H1 (cell line): Measurements from ENCODE around the gene MGLL.

Source experiments
- JUN ChIP-seq: IDR thresholded peaks from 2 replicates; pipeline ENCODE4 v1.6.1; 2011; ENCODE audit warnings: low read depth, mild to moderate bottlenecking, improper control_type of control experiment, low read length
- TF ChIP-seq, protein P1 (sequence below), 3 experiments: IDR thresholded peaks; 1 replicate in 2 of 3; 2 replicates in 1 of 3; pipeline versions ENCODE4 v1.5.1 to v1.6.1; 2011; ENCODE audit warnings: low read length in 3 of 3, mild to moderate bottlenecking in 3 of 3, inconsistent platforms in 2 of 3, low read depth in 1 of 3, moderate library complexity in 1 of 3; ENCODE audit not compliant: insufficient read depth in 1 of 3; ENCODE audit errors: control extremely low read depth in 1 of 3

DNA sequence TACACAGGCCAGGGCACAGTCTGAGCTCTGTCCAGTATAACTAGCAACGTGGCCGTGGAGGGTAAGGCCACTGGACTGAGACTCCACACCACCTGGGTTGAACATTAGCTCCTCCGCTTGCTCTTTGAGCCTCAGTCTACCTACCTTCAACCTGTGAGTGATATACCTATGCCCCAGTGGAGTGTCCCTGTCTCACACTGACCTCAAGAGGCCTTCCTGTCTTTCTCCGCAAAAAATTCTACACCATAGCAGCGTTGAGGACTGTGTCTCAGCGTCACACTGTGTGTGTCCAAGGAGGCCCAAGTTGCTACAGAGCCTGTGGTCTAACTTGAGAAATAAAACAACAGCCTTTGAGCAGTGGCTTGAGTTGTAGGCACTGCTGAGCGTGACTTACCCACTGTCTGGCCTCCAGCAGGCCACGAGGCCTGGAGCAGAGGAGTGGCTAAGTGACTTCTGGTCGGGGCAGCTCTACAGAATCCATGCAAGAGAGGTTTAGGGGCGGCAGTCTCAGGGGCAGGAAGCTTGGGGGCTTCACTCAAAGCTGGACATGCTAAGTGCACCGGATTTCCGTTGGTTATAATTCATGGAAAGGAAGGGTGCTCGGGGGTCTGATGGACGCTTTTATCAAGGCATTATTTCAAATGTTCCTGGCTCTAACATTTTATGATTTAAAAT is 2.0 kb upstream of the MGLL start:
- TF ChIP-seq JUN = no peak
- TF ChIP-seq, protein P1, sequence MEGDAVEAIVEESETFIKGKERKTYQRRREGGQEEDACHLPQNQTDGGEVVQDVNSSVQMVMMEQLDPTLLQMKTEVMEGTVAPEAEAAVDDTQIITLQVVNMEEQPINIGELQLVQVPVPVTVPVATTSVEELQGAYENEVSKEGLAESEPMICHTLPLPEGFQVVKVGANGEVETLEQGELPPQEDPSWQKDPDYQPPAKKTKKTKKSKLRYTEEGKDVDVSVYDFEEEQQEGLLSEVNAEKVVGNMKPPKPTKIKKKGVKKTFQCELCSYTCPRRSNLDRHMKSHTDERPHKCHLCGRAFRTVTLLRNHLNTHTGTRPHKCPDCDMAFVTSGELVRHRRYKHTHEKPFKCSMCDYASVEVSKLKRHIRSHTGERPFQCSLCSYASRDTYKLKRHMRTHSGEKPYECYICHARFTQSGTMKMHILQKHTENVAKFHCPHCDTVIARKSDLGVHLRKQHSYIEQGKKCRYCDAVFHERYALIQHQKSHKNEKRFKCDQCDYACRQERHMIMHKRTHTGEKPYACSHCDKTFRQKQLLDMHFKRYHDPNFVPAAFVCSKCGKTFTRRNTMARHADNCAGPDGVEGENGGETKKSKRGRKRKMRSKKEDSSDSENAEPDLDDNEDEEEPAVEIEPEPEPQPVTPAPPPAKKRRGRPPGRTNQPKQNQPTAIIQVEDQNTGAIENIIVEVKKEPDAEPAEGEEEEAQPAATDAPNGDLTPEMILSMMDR (IDR thresholded peaks at IDR 0.05; ENCODE audit: control extremely low read depth in 1 of 3, insufficient read depth in 1 of 3, low read depth in 1 of 3, low read length in 3 of 3) = no peak
